PC-9 (cell line): ENCODE data around the gene HIVEP2. TPM values are rescaled to one million over a fixed set of nuclear protein-coding genes. Genes with fewer than 3 reads are reported as not detected.

Experiments
- BruUV-seq: library from RNA; stranded (reverse); fragments of 400-500 nt; replicated peaks from 2 replicates; lab custom pipeline; 2021; lab: Mats Ljungman, UMichigan
- CTCF ChIA-PET: fragments of 300-600 bp; sonication (Branson Sonifier 250); formaldehyde crosslinking; loops from one replicate; lab custom pipeline; 2022; ENCODE audit warnings: antibody characterized with exemption; lab: Charles Lee
- POLR2A ChIA-PET: fragments of 300-600 bp; sonication (Branson Sonifier 250); formaldehyde crosslinking; loops from one replicate; lab custom pipeline; 2022; ENCODE audit warnings: antibody characterized with exemption; ENCODE audit not compliant: unreplicated experiment; lab: Charles Lee
- DNase-seq, 2 experiments: peaks; one replicate each; pipeline versions ENCODE4 v3.0.0 to v3.0.0-alpha.2; 2015 to 2022; ENCODE audit warnings: mixed read lengths in 1 of 2
- H2AFZ ChIP-seq: fragments of 200-600 bp; sonication (generic); 2 replicates; pipeline ENCODE4 v1.8.1; 2017; ENCODE audit warnings: antibody characterized with exemption
- H3F3A ChIP-seq: fragments of 200-600 bp; sonication (generic); 2 replicates; pipeline ENCODE4 v1.8.1; 2017; ENCODE audit warnings: antibody characterized with exemption, mild to moderate bottlenecking, low read depth; ENCODE audit not compliant: insufficient read depth
- H3K27ac ChIP-seq: fragments of 200-600 bp; sonication (generic); 2 replicates; pipeline ENCODE4 v1.6.1; 2016; ENCODE audit warnings: mixed run types
- H3K27me3 ChIP-seq: fragments of 200-600 bp; sonication (generic); 2 replicates; pipeline ENCODE4 v1.6.1; 2016; ENCODE audit warnings: low read depth, mixed run types; ENCODE audit not compliant: insufficient read depth
- H3K36me3 ChIP-seq: fragments of 200-600 bp; sonication (generic); 2 replicates; pipeline ENCODE4 v1.6.1; 2016; ENCODE audit warnings: low read depth, mixed run types
- H3K4me1 ChIP-seq: fragments of 200-600 bp; sonication (generic); replicated peaks from 2 replicates; pipeline ENCODE4 v1.6.1; 2016; ENCODE audit warnings: mixed run types; ENCODE audit not compliant: insufficient read depth
- H3K4me2 ChIP-seq: fragments of 200-600 bp; sonication (generic); 2 replicates; pipeline ENCODE4 v1.6.1; 2017; ENCODE audit warnings: mixed run types
- H3K4me3 ChIP-seq: fragments of 200-600 bp; sonication (generic); 2 replicates; pipeline ENCODE4 v1.6.1; 2016; ENCODE audit warnings: mixed run types
- H3K79me2 ChIP-seq: fragments of 200-600 bp; sonication (generic); 2 replicates; pipeline ENCODE4 v1.6.1; 2017; ENCODE audit warnings: low read depth, mixed run types
- H3K9me2 ChIP-seq: fragments of 200-600 bp; sonication (generic); 2 replicates; pipeline ENCODE4 v1.8.1; 2017; ENCODE audit warnings: mild to moderate bottlenecking; ENCODE audit not compliant: insufficient read depth
- H3K9me3 ChIP-seq: fragments of 200-600 bp; sonication (generic); 2 replicates; pipeline ENCODE4 v1.8.1; 2016; ENCODE audit warnings: low read depth; ENCODE audit not compliant: insufficient read depth
- H4K20me1 ChIP-seq: fragments of 200-600 bp; sonication (generic); 2 replicates; pipeline ENCODE4 v1.8.1; 2017; ENCODE audit not compliant: insufficient read depth
- EZH2 ChIP-seq: fragments of 200-600 bp; sonication (generic); IDR thresholded peaks from 2 replicates; pipeline ENCODE4 v1.8.0; 2017; ENCODE audit warnings: antibody characterized with exemption, low read depth
- intact Hi-C: fragments of 100-400 bp; cut with micrococcal nuclease; formaldehyde crosslinking; loops from one replicate; pipeline ENCODE4 v1.10.0; 2022; ENCODE audit not compliant: unreplicated experiment
- total RNA-seq: library from RNA; stranded (reverse); gene quantifications from 2 replicates; pipeline ENCODE4 v1.2.3, GENCODE V29; 2021
- TF ChIP-seq, protein P1 (sequence below): fragments of 200-600 bp; sonication (generic); conservative IDR thresholded peaks from 2 replicates; pipeline ENCODE4 v1.6.1; 2017; ENCODE audit warnings: mixed run types, antibody characterized with exemption, mild to moderate bottlenecking, moderate library complexity

Gene HIVEP2
- total RNA-seq, 1 experiment from 2014 or later, result 10.3 TPM

DNA sequence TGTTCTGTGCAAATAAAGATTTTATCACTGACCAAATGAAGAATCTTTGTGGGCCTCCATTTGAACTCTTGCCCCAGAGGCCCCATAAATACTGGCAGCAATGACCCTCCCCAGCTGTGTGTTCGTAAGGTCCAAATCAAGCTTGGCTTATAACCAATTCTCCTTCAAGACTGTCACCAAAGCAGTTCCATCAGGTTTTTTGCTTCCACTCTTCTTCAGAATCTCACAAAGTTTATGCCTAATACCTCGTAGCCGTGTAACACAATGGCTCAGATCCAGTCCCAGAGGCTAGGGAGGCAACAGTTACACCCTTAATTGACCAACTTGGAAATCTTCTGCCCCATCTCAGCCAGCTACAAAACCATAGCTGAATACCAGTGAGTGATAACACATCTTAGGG, 120.5 kb downstream of the HIVEP2 start:
- Histone ChIP-seq H3K4me2 (no peak overlapping the region), H3F3A (no peaks in the 10 kb centered on the region), H3K27me3 (no peaks in the 10 kb centered on the region), H2AFZ (no peak overlapping the region), H3K36me3 (0 out of 2 replicates have a peak, but pooled peaks cover 6% of the 10 kb centered on the region), H3K27ac (no peak overlapping the region), H3K79me2 (no peaks in the 10 kb centered on the region), H3K4me3 (no peak overlapping the region), H4K20me1 (no peaks in the 10 kb centered on the region), H3K9me3 (no peaks in the 10 kb centered on the region), H3K9me2 (no peaks in the 10 kb centered on the region), H3K4me1 (no peaks in the 10 kb centered on the region; the same call in 1 of the 2 replicates)
- BruUV-seq, result no TSS peak
- POLR2A ChIA-PET, result no interaction called here
- intact Hi-C loops, result no loop called here
- no peak for DNase-seq
- TF ChIP-seq EZH2, result no peak
- TF ChIP-seq, protein P1, sequence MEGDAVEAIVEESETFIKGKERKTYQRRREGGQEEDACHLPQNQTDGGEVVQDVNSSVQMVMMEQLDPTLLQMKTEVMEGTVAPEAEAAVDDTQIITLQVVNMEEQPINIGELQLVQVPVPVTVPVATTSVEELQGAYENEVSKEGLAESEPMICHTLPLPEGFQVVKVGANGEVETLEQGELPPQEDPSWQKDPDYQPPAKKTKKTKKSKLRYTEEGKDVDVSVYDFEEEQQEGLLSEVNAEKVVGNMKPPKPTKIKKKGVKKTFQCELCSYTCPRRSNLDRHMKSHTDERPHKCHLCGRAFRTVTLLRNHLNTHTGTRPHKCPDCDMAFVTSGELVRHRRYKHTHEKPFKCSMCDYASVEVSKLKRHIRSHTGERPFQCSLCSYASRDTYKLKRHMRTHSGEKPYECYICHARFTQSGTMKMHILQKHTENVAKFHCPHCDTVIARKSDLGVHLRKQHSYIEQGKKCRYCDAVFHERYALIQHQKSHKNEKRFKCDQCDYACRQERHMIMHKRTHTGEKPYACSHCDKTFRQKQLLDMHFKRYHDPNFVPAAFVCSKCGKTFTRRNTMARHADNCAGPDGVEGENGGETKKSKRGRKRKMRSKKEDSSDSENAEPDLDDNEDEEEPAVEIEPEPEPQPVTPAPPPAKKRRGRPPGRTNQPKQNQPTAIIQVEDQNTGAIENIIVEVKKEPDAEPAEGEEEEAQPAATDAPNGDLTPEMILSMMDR, result no peak
- CTCF ChIA-PET, result no interaction called here

DNA sequence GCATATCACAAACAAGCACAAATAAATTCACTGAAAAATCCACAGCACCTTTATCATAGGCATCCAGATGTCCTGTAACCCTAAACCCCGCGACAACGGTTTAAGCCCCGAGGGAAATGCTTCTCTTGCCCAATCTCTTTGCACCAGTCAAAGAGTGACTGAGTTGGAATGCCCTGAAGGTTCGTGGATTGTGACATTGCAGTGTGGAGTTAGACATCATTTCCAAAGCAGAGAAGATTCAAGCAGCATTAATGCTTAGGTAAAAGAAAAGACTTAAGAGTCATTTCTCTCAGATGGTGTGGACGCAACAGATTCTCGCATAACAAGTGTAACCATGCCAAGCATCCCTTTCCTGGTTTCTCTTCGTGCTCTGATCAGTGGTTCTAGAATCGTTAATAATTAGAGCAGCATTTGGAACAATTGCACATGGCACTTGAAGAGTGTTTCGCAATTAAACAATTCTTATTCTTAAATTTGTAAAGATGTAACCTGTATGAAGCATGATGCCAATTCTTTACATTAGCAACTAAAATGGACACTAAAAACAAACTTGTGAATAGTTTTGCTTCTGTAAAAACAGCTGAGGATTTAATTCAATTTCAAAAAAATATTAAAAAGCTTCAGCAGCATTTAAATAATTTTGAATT, 121.6 kb downstream of the HIVEP2 start:
- H3K9me2 ChIP-seq, result no peaks in the 10 kb centered on the region
- H2AFZ ChIP-seq, result no peak overlapping the region
- H3K9me3 ChIP-seq, result no peaks in the 10 kb centered on the region
- H3K36me3 ChIP-seq, result 0 out of 2 replicates have a peak, but pooled peaks cover 6% of the 10 kb centered on the region
- peak in 1 of 2 experiments; percentile 47 for DNase-seq
- BruUV-seq, result no TSS peak
- H4K20me1 ChIP-seq, result no peaks in the 10 kb centered on the region
- no peak overlapping the region for H3K27ac ChIP-seq
- H3K4me1 ChIP-seq, result no peaks in the 10 kb centered on the region; the same call in 1 of the 2 replicates
- intact Hi-C loops, result no loop called here
- H3K4me3 ChIP-seq, result no peak overlapping the region
- TF ChIP-seq EZH2, result no peak
- TF ChIP-seq, protein P1, result no peak
- no peaks in the 10 kb centered on the region for H3K79me2 ChIP-seq
- ChIA-PET POLR2A (no interaction called here), CTCF (interaction anchor here (0.7 kb wide), 1 partner anchor 8 kb away, joined by 3 read pairs; no protein-coding TSS in a partner anchor)
- H3K4me2 ChIP-seq, result no peak overlapping the region
- no peaks in the 10 kb centered on the region for H3K27me3 ChIP-seq
- no peaks in the 10 kb centered on the region for H3F3A ChIP-seq

DNA sequence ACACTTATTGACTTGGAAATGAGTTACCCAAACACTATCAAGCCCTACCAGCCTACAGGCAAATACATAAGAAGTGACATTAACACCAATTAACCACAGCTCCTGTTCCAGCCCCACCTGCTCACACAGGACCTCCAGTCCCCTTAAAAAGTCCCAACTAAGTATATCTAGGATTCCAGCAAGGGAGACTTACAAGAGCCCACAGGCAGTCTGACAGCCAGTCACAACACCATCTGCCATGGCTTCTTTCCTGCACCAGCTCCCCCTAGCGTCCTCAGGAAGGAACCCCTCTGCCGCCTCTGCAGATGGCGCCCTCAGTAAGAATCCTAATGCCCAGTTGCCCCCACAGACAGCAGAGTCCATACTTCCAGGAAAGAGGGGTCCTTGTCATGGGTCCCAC, 122.1 kb downstream of the HIVEP2 start:
- CTCF ChIA-PET, result interaction anchor here (0.7 kb wide), 1 partner anchor 8 kb away, joined by 3 read pairs; no protein-coding TSS in a partner anchor

More for the DNA sequence above, 122.1 kb downstream of the HIVEP2 start:
- H3K9me3 ChIP-seq, result no peaks in the 10 kb centered on the region
- no peak for TF ChIP-seq EZH2
- TF ChIP-seq, protein P1, result no peak
- H3F3A ChIP-seq, result no peaks in the 10 kb centered on the region
- no TSS peak for BruUV-seq
- intact Hi-C loops, result no loop called here
- no peaks in the 10 kb centered on the region for H4K20me1 ChIP-seq
- no peak overlapping the region for H3K27ac ChIP-seq
- POLR2A ChIA-PET, result no interaction called here
- H3K4me3 ChIP-seq, result no peak overlapping the region
- H3K36me3 ChIP-seq, result 0 out of 2 replicates have a peak, but pooled peaks cover 6% of the 10 kb centered on the region
- DNase-seq, result no peak
- H2AFZ ChIP-seq, result no peak overlapping the region
- H3K4me1 ChIP-seq, result no peaks in the 10 kb centered on the region; the same call in 1 of the 2 replicates
- H3K9me2 ChIP-seq, result no peaks in the 10 kb centered on the region
- no peaks in the 10 kb centered on the region for H3K79me2 ChIP-seq
- H3K27me3 ChIP-seq, result no peaks in the 10 kb centered on the region
- H3K4me2 ChIP-seq, result no peak overlapping the region
